Glutamatergic neuron (in vitro differentiated cells): ENCODE results near the gene NBPF3. TPM values are rescaled to one million over a fixed set of nuclear protein-coding genes. Genes with fewer than 3 reads are reported as not detected.

ENCODE experiments used
- DNase-seq: peaks from one replicate; pipeline ENCODE4 v3.0.0; 2022
- H3K27ac Mint-ChIP-seq: one replicate; pipeline ENCODE4 v1.8.0; 2020; ENCODE audit warnings: mild to moderate bottlenecking, mixed read lengths, inconsistent platforms; ENCODE audit not compliant: unreplicated experiment
- H3K27me3 Mint-ChIP-seq: one replicate; pipeline ENCODE4 v1.8.0; 2020; ENCODE audit warnings: mild to moderate bottlenecking, moderate library complexity, mixed read lengths, inconsistent platforms; ENCODE audit not compliant: unreplicated experiment
- H3K36me3 Mint-ChIP-seq: one replicate; pipeline ENCODE4 v1.8.0; 2020; ENCODE audit warnings: mild to moderate bottlenecking, mixed read lengths, inconsistent platforms; ENCODE audit not compliant: unreplicated experiment
- H3K4me1 Mint-ChIP-seq: one replicate; pipeline ENCODE4 v1.8.0; 2020; ENCODE audit warnings: mild to moderate bottlenecking, low read depth, mixed read lengths, inconsistent platforms; ENCODE audit not compliant: unreplicated experiment
- H3K4me3 Mint-ChIP-seq: one replicate; pipeline ENCODE4 v1.8.0; 2020; ENCODE audit warnings: mild to moderate bottlenecking, mixed read lengths, inconsistent platforms; ENCODE audit not compliant: unreplicated experiment
- H3K9me3 Mint-ChIP-seq: one replicate; pipeline ENCODE4 v1.8.0; 2020; ENCODE audit warnings: mild to moderate bottlenecking, moderate library complexity, mixed read lengths, inconsistent platforms; ENCODE audit not compliant: unreplicated experiment
- CTCF ChIP-seq: fragments of 200-600 bp; sonication (generic); IDR thresholded peaks from one replicate; pipeline ENCODE4 v1.5.0; 2021; ENCODE audit not compliant: partially characterized antibody, unreplicated experiment
- total RNA-seq: library from RNA; stranded (reverse); fragmentation: NEBNext Ultra II Directional; extraction: Animal tissue kit (Norgen Biotek cat#: 25700); gene quantifications from one replicate; pipeline ENCODE4 v1.2.1, GENCODE V29; 2021; ENCODE audit not compliant: unreplicated experiment

The NBPF3 gene
- total RNA-seq, 1 donor from 2014 or later, result 3.1 TPM

DNA sequence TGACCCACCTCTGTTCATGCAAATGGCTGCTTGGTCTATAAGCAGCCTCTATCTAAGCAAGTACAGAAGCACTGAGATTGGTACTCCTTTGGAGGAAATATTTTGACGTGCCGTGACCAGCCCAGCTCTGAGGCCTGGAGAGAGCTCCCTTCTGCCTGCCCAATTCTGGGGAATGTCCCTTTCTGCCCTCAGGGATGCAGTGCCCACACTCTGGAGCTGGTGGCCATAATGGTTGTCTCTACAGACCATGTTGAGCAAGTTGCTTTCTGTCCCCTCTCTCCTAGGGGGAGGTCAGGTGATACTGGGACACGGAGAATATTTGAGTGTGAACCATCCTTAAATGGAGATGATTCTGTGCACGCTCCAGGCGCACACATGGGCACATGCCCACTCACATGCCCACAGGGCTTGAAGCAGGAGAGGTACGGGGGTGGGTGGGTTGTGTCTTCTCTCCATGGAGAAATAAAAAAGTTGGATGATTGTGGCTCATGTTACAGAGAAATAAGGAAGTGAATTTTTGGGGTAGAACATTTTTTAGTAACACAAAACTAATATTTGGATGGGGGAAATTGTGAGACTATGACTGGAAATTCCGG lies 55.4 kb downstream of the NBPF3 start:
- Mint-ChIP-seq H3K27ac (no peak overlapping the region), H3K9me3 (peaks cover 3% of the 10 kb centered on the region), H3K27me3 (peaks cover 2% of the 10 kb centered on the region), H3K36me3 (no peaks in the 10 kb centered on the region), H3K4me3 (no peak overlapping the region), H3K4me1 (no peaks in the 10 kb centered on the region)
- no peak for DNase-seq
- no peak for TF ChIP-seq CTCF

DNA sequence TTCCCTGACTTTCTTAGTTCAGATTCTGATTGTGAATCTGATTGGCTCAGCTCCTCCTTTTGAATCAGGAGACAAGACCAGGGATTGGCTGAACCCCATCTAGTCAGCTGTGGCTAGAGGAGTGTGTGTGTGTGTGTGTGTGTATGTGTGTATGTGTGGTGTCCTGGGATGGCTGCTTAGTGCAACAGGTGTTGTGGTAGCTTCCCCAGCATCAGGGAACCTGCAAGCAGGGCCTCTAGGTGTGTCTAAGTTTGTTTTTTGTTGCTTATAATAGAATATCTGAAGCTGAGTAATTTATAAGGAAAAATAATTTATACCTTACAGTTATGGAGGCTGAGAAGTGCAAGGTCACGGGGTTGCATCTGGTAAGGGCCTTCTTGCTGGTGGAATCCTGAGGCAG lies 56.1 kb downstream of the NBPF3 start:
- TF ChIP-seq CTCF, result no peak
- DNase-seq, result no peak
- H3K4me3 Mint-ChIP-seq, result no peak overlapping the region

GRCh38 chr1:21496886-21497285 lies 56.9 kb downstream of the NBPF3 start:
- Mint-ChIP-seq H3K4me3 (no peak overlapping the region), H3K27ac (no peak overlapping the region), H3K27me3 (peaks cover 2% of the 10 kb centered on the region), H3K4me1 (no peaks in the 10 kb centered on the region), H3K9me3 (peaks cover 3% of the 10 kb centered on the region), H3K36me3 (no peaks in the 10 kb centered on the region)
- DNase-seq, result no peak
- TF ChIP-seq CTCF, result no peak

More for the DNA sequence above, 56.1 kb downstream of the NBPF3 start:
- no peak overlapping the region for H3K27ac Mint-ChIP-seq
- peaks cover 3% of the 10 kb centered on the region for H3K9me3 Mint-ChIP-seq
- no peaks in the 10 kb centered on the region for H3K36me3 Mint-ChIP-seq
- peaks cover 2% of the 10 kb centered on the region for H3K27me3 Mint-ChIP-seq
- H3K4me1 Mint-ChIP-seq, result no peaks in the 10 kb centered on the region

- TF ChIP-seq CTCF, result no peak
- Mint-ChIP-seq H3K4me1 (no peaks in the 10 kb centered on the region), H3K27ac (no peak overlapping the region), H3K27me3 (peaks cover 2% of the 10 kb centered on the region), H3K4me3 (no peak overlapping the region), H3K9me3 (peaks cover 3% of the 10 kb centered on the region), H3K36me3 (no peaks in the 10 kb centered on the region)
- no peak for DNase-seq
Observed at GRCh38 chr1:21497466-21498061, 57.6 kb downstream of the NBPF3 start.

DNA sequence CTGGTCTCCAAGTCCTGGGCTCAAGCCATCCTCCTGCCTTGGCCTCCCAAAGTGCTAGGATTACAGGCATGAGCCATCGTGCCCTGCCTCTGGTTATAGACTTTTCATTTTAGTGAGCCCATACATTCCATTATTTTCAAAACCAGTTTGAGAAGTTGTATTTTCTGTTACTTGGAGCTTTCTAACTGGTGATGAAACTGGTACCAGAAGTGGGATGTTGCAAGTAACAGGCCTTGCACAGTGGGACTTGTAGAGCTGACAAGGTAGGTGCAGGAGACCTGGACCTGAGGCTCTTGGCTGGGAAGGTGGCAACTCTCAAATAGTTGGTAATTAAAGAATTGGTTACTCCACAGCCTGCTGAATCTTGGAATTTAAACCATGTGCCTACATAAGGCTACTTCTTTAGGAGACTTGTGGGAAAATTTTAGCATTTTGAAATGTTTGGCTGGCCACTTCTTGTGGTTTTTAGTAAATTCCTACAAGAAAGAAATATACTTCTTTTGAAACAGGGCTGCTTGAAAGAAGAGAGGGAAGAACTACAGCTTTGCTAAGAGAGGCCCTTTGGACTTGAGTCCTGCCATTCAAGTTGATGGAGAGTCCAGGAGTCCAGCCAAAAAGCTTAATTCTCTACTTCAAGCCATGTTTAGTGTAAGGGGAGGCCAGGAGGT lies 59.5 kb downstream of the NBPF3 start:
- Mint-ChIP-seq H3K27ac (no peak overlapping the region), H3K36me3 (no peaks in the 10 kb centered on the region), H3K9me3 (peaks cover 3% of the 10 kb centered on the region), H3K4me1 (no peaks in the 10 kb centered on the region), H3K4me3 (no peak overlapping the region), H3K27me3 (peaks cover 2% of the 10 kb centered on the region)
- DNase-seq, result no peak
- no peak for TF ChIP-seq CTCF
